Endometrial microvascular endothelial cells (primary cell): ENCODE measurements around the gene GBX2. TPM values are rescaled to one million over a fixed set of nuclear protein-coding genes. Genes with fewer than 3 reads are reported as not detected.

Experiments used
- in situ Hi-C: cut with HindIII; loops from 2 replicates; pipeline ENCODE4 v1.10.0; 2017; ENCODE audit warnings: low sequenced_read_pairs, low pct_unique_long_range_greater_than_20kb; ENCODE audit errors: inconsistent ontology term
- total RNA-seq: library from RNA; depleted of rRNA; stranded (reverse); fragments of >200 nt; gene quantifications from one replicate; pipeline ENCODE4 v1.2.3, GENCODE V29; 2015; ENCODE audit errors: inconsistent ontology term

GBX2 gene
- total RNA-seq, result 6.3 TPM

DNA sequence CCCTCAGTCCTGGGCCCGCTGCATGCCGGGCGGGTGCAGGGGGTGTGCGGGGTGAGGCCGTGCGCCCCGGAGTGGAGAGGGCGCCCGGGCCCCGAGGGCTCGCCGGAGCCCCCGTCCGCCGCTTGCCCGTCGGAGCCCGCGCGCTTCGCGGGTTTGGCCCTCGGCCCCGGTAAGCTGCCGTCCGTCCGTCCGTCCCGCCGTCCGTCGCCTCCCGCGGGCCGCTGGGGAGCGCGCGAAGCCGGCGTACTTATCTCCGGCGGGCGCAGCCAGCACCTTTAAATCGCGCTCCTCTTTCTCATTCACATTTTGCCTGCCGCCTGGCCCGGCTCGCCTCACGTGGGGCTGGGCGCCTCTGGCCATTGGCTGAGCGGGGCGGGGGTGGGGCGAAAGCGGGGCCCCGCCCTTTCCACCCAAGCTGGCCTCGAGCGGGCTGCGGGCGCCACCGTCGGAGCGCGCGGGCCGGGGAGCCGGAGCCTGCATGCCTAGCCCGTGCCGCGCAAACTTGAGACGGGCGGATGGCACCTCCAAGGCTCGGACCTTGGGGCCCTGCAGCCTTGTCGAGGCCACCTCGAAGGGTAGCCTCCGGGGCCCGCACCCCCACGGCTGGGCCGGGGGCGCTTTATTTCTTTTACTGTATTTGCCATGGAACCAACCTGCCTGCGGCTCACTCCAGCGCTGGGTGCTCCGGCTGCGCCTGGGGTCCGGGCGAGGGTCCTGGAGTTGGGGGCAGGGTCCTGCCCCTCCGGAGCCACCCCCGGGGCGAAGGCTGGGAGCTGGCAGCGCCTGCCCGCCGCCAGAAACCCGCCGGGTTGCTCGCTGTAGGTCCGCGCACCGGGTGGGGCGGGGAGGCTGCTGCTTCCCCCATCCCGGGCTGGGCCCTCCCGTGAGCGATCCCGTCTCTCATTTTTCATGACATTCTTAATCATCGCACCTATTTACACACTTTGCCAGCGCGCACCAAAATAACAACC is at the start of gene GBX2:
GBX2 (minus strand) TSS at position 277 of the 971 bp plus-strand sequence. CDS start 415 bp downstream, outside the sequence.
- in situ Hi-C loops, result no loop called here

DNA sequence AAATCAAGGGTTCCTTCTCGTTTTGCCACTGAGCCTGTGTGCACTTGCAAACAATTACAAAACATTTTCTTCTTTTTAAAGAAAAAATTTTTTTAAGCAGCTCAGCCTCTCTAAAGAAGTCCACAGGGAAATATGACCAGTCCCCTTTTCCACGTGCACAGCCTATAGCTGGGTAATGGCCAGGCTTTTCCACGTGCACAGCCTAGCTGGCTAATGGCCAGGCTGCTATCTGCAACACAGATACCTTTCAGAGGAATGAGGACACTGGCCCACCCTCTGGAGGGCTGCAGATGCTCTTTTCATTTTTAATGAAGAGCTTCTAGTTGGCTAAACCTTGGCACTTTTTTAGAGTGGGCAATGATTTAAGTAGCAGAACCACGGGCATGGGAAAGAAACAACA is 49.7 kb upstream of the GBX2 start:
- in situ Hi-C loops, result no loop called here

DNA sequence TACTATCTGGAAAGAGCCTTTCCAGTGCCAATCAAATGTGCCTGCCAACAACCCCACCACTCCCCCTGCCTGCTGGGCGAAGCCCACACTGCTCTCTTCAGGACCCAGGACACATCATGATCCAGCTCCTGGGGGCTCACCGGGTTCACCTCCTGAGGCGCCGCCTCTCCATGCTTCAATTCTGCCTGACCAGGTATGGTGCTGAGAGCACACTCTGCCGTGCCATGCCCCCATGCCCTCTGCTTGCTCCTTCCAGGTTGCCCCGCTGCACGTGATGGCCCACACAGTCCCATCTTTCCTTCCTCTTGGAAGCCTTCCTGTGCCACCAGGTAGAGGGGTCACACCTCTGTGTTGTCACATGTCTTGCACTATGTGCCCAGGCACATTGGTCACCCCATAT is 48.5 kb upstream of the GBX2 start:
- in situ Hi-C loops, result no loop called here

DNA sequence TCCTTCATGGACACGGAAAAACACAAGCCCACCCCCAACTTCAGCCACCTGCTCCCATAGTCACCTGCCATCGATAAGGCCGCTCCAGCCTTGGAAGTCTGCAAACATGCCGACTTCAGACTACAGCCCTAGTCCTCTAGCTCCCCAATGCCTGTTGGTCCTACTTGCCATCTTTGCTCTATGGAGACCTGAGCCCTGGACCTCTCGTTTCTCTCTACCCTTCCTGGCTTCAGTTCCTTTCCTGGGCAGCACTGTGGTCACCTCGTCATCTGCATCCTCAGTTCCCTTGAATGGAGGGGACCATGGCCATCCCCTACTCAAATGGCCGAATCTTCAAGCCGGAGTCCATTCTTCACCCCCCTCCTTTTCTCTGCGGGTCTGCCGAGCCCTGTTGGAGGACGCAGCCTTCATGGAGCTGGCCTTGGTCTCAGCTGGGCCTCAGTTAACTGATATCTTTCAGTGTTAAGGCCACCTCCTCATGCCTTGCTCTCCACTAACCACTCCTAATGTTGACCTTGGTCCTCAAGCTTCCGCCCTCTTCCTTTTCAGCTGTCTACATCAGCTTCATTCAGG is 47.7 kb upstream of the GBX2 start:
- in situ Hi-C loops, result no loop called here

DNA sequence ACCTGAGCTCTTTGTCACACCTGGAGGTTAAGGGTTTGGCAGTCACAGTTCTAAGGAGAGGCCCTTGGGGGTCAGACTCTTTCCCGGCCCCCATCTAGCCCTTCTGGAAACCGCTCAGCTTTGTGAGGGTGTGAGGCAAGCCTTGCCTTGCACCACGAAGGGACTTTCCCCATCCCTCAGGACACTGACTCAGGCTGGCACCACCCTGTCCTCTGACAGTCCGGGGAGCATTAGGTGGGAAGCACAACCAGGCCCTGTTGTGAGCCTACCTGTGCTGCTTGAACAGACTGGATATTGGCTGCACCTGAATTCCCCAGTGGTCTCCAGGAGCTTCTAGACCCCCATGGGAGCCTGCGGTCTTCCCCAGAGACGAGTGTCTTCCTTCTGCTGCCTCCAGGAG is 47.0 kb upstream of the GBX2 start:
- in situ Hi-C loops, result no loop called here

DNA sequence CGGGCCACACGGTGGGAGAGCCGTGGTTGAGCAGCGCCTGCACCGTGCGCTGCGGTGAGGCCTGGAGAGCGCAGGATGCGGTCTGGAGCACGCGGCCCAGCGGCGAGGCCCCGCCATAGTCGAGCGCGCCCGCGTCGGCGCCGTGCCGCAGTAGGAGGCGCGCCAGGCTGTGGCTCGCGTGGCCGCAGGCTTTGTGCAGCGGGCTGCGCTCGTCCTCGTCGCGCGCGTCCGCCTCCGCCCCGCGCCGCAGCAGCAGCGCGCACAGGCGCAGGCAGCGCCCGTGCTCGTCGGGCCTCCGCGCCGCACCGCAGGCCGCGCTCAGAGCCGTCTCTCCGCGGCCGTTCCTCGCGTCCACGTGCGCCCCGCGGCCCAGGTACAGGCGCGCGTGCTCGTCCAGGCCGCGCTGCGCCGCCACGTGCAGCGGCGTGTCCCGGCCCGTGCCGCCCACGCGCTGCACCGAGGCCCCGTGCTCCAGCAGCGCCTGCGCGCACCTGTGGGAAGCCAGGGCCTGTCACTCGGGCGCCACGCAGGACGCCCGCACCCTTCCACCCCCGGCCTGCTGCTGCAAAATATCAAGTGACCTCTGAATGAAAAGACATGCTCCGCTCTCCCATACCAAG is 46.3 kb upstream of the GBX2 start:
- in situ Hi-C loops, result no loop called here

DNA sequence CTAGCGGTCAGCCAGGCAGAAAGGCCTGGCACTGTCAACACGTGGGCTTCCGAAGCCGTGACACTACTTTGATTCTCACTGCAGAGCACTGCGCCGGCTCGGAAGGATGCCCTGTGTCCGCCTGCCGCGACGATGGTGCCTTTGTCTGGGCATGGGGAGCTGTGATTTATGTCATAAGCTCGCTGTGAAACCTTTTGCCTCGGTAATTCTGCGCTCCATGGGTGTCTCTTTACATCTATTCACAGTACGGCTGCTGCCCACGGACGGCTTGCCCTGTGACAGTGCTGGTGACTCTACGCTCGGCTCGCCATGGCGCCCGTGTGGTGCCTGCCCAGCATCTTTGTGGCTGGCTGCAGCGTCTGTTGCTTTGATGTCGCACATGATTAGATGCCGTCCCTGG is 43.1 kb upstream of the GBX2 start:
- in situ Hi-C loops, result no loop called here

DNA sequence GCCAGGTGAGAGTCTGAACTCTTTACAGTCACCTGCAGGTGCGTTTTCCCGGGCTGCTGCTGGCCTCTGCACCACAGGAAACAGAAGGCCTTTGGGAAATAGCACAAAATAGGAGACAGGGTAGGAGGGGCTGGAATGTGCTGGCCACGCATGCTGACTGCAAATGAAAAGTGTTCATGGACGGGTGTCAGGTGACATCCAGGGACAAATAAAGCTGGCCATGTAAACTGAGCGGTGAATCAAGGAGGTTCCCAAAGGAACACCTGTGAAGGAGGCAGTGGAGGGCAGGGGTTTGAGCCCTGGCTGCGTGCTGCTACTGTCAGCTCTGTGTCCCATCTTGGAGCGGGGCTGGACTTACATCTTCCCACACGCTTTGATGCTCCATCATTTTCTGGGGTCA is 42.4 kb upstream of the GBX2 start:
- in situ Hi-C loops, result no loop called here

DNA sequence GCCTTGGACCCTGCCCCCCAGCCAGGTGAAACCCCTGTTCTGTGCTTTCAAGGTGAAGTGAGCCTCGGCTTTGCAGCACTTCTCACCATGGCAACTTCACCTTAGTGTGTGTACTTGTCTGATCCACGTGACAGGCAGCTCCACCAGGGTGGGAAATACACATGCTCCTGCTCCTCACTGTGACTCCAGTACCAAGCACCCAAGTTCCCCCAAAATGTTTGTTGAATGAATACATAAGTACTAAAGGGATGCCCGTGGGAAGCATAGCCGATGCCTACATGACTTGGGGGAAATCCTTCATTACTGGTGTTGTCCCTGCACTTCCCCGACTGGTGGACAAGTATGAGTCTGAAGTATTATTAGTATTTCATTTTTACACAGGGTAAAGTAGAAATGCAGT is 41.8 kb upstream of the GBX2 start:
- in situ Hi-C loops, result no loop called here

DNA sequence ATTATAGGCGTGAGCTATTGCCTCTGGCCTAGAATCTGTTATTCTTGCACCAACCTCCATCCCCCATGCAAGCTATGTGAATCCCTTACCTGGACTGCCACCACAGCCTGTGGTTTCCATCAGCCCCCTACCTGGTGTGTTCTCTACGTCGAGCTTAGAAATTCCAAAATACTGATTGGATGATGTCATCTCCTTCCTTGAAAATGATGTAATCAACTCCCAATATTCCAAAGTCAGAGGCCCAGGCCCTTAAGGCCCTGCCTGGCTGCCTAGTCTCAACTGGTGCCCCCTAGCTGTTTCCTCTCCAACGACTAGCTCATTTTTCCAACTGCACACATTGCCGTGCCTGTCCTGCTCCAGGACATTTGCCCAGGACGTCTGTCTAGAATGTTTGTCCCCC is 41.3 kb upstream of the GBX2 start:
- in situ Hi-C loops, result no loop called here

DNA sequence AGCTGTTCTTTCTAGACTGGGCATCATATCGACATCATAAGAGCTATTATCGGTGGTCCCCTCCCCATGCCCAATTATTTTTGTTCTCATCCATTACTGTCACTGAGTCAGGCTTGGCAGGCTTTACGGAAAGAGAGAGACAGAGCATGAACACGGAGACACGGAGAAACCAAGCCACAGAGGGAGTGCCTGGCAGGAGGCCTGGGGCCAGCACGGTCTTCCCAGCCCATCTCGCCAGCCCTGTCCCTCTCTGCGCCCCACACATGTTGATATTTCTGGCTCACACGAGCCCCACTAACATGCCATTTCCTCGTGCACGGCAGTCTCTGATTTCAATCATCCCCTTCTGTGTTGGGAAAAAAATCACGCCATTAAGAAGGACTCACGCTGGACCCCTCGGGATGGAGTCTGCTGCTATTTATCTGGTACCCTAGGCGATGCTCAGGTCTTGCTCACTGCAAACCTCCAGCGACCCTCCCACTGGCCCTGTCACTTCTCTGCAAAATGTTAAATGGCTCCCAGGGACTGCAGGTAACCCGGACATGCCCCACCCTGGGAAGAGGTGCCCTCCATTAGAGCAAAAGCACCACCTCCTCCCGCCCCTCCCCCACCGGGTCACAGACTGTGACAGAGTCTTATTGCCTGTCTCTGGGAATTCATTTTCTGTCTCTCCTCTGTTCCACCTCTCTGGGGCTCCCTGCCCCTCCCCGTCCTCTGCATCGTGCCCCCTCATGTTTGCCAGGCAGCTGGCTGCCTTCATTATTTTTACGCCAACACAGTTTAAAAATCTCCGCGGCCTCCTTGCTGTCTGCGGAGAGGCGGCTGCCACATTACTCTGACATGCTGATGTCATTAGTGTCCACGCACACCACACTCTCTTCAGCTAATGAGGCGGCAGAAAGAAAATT is 40.1 kb upstream of the GBX2 start:
- in situ Hi-C loops, result no loop called here

DNA sequence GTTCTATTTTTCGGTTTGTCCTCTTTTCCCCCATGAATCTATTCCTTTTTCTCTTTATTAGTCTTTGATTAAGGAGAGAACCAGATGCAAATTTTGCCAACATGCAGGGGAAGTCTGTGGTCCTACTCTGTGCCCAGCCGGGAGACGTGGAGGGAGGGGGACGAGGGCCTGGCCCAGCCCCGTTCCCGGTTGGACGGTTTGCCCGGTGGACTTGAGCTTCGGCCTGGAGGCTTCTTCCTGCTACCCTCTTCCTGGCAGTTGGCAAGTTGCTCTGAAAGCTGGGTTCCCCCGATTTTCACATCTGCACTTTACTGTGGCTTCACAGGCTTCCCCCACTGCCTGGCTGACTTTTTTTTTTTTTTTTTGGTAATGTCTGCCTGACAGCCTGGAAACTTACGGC is 39.3 kb upstream of the GBX2 start:
- in situ Hi-C loops, result no loop called here

DNA sequence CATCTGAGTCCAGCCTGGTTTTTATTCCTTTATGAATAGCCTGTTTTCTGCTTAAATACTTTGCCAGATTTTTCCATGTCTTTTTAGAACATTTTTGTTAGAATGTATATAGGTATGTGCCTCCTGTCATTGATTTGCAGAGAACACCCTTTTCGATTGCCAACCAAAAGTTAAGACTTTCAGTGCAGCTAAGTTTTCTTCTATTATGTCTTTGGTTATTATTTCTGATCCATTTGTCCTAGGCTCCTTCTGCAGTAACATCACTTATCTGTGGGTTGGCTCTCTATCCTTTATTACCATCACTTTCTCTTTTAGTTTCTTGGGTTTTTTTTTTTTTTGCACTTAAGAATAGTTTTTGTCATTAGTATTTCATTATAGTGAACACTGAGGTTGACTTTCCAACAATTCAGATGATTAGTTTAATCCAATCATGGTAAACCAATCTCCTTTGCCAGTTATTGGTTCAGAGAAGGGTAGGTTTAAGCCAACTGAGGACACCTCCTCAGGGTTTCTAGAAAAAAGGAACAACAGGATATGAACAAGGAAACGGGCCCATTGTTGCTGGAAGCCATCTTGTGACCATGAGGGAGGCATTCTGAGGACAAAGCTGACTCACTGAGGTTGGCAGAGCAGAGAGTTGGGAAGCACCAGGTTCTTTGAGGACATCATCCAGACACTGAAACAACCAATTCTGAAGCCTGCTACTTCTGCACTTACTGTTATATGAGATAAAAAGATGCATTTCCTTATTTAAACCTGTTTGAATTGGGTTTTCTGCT is 37.9 kb upstream of the GBX2 start:
- in situ Hi-C loops, result no loop called here

DNA sequence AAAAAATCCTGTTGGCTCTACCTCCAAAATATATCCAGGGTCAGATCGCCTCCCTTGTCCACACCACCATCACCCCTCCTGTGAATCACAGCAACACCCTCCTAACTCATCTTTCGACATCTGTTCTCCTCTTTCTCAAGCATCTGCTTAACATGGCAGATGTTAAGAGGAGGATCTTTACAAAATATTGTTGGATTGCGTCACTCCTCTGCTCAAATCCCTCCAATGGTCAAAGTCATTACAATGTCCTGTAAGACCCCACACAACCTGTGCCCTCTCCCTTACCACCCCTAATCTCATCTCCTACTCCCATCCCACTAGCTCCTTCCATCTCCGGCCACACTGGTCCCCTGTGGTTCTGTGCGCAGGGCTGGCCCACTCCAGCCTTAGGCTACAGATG is 36.8 kb upstream of the GBX2 start:
- in situ Hi-C loops, result no loop called here

DNA sequence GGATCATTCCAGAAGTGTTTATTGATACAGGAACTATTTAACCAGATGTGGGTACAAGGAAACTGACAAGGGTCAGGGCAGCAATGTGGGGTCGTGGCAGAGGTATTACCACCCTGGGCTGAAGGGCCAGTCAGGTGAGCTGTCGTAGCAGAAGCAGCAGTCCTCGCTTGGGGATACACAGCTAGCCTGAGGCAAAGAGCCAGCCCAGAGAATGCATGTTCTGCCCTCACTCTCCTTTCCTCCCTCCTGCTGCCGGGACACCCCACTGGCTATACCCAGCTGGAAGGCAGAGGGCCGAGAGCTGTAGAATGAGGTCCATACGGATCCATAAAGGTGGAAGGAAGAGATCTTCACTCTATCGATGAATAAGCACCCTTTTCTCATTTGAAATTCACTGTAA is 32.2 kb upstream of the GBX2 start:
- in situ Hi-C loops, result no loop called here

DNA sequence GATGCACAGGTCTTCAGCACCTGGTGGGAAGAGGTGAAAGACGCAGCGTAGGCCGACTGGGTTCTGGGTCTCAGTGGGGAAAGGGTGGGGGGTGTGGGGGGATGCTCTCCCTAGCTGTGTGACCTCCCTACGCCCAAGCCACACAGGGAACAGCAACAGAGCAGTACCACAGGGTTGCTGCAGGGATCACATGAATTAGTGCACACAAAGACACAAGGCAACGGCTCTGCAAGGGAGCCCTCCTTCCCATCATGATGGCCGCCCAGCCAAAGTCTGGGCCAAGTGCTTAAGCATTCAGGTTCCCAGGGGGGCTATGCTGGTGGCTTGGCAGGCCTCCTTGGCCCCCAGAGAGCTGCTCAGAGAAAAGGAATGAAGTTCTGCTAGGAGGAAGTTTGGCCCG is 28.2 kb upstream of the GBX2 start:
- in situ Hi-C loops, result loop anchor here (25.0 kb wide), 1 partner anchor 409 kb away; no protein-coding TSS in a partner anchor

DNA sequence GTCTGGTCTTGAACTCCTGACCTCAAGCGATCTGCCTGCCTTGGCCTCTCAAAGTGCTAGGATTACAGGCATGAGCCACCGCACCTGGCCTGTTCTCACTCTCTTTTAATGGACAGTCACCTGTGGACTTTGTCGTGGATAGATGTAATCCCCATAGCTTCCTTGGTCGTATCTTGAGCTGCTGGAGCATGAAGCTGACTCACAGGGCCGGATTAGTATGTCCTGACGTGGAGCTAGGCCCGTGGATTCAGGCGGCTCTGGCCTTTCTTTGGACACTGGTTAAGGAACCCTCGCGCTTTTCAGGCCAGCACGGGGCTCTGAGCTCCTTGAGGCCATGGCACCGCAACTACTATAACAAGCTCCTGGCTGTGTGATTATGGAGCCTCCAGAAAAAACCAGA is 27.5 kb upstream of the GBX2 start:
- in situ Hi-C loops, result loop anchor here (25.0 kb wide), 1 partner anchor 408 kb away; no protein-coding TSS in a partner anchor

DNA sequence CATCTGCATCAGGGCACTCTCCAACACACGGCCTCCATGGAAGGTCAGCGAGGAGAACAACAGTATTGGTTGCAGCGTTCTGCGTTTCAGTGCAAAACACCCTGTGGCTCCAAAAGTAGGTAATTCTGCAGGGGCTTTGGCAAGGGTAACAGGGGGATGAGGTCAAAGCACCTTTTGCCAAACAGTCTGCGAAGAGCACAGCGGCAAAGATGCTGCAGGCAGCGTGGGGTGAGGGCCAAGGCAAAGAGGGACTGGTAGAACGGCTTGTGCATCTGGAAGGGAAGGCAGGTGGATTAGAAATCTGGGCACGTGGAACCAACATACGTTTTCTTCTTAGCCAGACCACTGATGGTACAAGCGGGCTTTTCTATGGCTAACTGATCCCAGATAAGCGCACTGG is 26.6 kb upstream of the GBX2 start:
- in situ Hi-C loops, result loop anchor here (25.0 kb wide), 1 partner anchor 407 kb away; no protein-coding TSS in a partner anchor
